Natural killer cell (primary cell): ENCODE measurements around the gene NCLN. TPM values are rescaled to one million over a fixed set of nuclear protein-coding genes. Genes with fewer than 3 reads are reported as not detected.
"Not testable (repeated sequence)": the region's sequence is repeated elsewhere in the genome, so short reads cannot be mapped to it uniquely, and the experiment has no call there.

Source experiments
- ATAC-seq, 3 donors: fragments of 150-1000 bp in 2 of 3; fragments of 200-7000 bp in 1 of 3; cut with Tn5 transposase; 1 replicate in 1 of 3; 2 replicates in 2 of 3; pipeline ENCODE4 v1.10.0; 2021; ENCODE audit warnings: mild to moderate bottlenecking in 2 of 3, moderate library complexity in 2 of 3
- DNase-seq, 2 donors: peaks; one replicate each; pipeline versions ENCODE4 v3.0.0 to v3.0.0-alpha.2; 2013 to 2021; ENCODE audit warnings: mixed read lengths in 1 of 2
- H3K27ac ChIP-seq: one replicate; pipeline ENCODE4 v1.5.1; 2013; ENCODE audit warnings: mild to moderate bottlenecking, low read length
- H3K27me3 ChIP-seq: one replicate; pipeline ENCODE4 v1.6.1; 2013; ENCODE audit warnings: low read length; ENCODE audit not compliant: control insufficient read depth, insufficient read depth
- H3K36me3 ChIP-seq: one replicate; pipeline ENCODE4 v1.6.1; 2013; ENCODE audit warnings: low read length; ENCODE audit not compliant: control insufficient read depth, insufficient read depth
- H3K4me1 ChIP-seq: one replicate; pipeline ENCODE4 v1.6.1; 2013; ENCODE audit warnings: low read length; ENCODE audit not compliant: control insufficient read depth, insufficient read depth
- H3K4me3 ChIP-seq: one replicate; pipeline ENCODE4 v1.5.1; 2013; ENCODE audit warnings: low read length
- H3K9me3 ChIP-seq: one replicate; pipeline ENCODE4 v1.6.1; 2013; ENCODE audit warnings: low read length; ENCODE audit not compliant: control insufficient read depth, insufficient read depth
- H3K27ac Mint-ChIP-seq, 2 donors: one replicate each; pipeline ENCODE4 v1.8.0; 2022; ENCODE audit warnings: mild to moderate bottlenecking in 2 of 2, mixed read lengths in 2 of 2, moderate library complexity in 1 of 2
- H3K27me3 Mint-ChIP-seq, 2 donors: one replicate each; pipeline ENCODE4 v1.8.0; 2022; ENCODE audit warnings: low read depth in 2 of 2, mixed read lengths in 2 of 2
- H3K36me3 Mint-ChIP-seq: one replicate; pipeline ENCODE4 v1.8.0; 2022; ENCODE audit warnings: mixed read lengths
- H3K4me1 Mint-ChIP-seq, 2 donors: one replicate each; pipeline ENCODE4 v1.8.0; 2022; ENCODE audit warnings: mixed read lengths in 2 of 2
- H3K4me3 Mint-ChIP-seq: one replicate; pipeline ENCODE4 v1.8.0; 2022; ENCODE audit warnings: mild to moderate bottlenecking, moderate library complexity, mixed read lengths
- H3K9me3 Mint-ChIP-seq, 2 donors: one replicate each; pipeline ENCODE4 v1.8.0; 2022; ENCODE audit warnings: mixed read lengths in 2 of 2
- CTCF ChIP-seq: fragments of 200-600 bp; IDR thresholded peaks from one replicate; pipeline ENCODE4 v1.8.0; 2022; ENCODE audit warnings: antibody characterized with exemption
- WGBS: methylation state at CpG from one replicate; pipeline ENCODE4 v1.1.7; 2013; ENCODE audit warnings: missing lambda C conversion rate; ENCODE audit not compliant: insufficient coverage; 5-methylcytosine and 5-hydroxymethylcytosine counted together
- intact Hi-C: fragments of 100-400 bp; cut with micrococcal nuclease; formaldehyde crosslinking; loops from one replicate; pipeline ENCODE4 v1.14.2; 2022
- total RNA-seq, 4 donors: library from RNA; stranded (reverse); fragments of 120-200 nt in 1 of 4; gene quantifications; one replicate each; pipeline versions ENCODE4 v1.2.3 to v1.2.4, GENCODE V29; 2013 to 2022

The NCLN gene
- total RNA-seq, 3 donors from 2014 or later (not counting 1 experiment from before 2014, with no cell fraction given) = 39.6 to 61.4 (median 49.0) TPM

DNA sequence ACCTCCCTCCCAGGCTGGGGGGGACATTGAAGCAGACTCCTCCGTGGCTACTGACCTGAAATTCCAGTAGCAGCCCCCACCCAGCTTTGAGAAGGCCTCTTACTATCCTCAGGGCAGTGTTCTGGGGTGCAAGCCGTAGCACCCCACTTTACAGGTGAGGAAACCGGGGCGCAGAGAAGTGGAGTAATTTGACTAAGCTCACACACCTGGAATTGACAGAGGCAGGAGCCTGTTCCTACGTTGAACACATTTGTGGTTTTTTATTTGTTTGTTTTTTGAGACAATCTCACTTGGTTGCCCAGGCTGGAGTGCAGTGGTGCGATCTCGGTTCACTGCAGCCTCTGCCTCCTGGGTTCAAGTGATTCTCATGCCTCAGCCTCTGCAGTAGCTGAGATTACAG is 21.8 kb upstream of the NCLN start:
- Mint-ChIP-seq H3K4me3 (no peak overlapping the region), H3K9me3 (peaks cover 0 to 2% of the 10 kb centered on the region in 2 donors), H3K27me3 (no peaks in the 10 kb centered on the region), H3K36me3 (no peaks in the 10 kb centered on the region), H3K4me1 (peaks cover 5 to 12% of the 10 kb centered on the region in 2 donors), H3K27ac (no peak overlapping the region)
- no peak overlapping the region for H3K4me3 ChIP-seq
- intact Hi-C loops = loop anchor here (1.0 to 5.0 kb wide), 3 partner anchors 35 to 202 kb away; no protein-coding TSS in a partner anchor
- H3K36me3 ChIP-seq = no peaks in the 10 kb centered on the region
- H3K4me1 ChIP-seq = peaks cover 29% of the 10 kb centered on the region
- H3K27me3 ChIP-seq = no peaks in the 10 kb centered on the region
- no peak for TF ChIP-seq CTCF
- H3K27ac ChIP-seq = no peak overlapping the region
- no peak for DNase-seq
- no peaks in the 10 kb centered on the region for H3K9me3 ChIP-seq
- 78% methylated on average over 7 of the region's 7 CpGs for WGBS
- ATAC-seq = no peak

- Histone ChIP-seq H3K4me1 (peaks cover 42% of the 10 kb centered on the region), H3K9me3 (peaks cover 3% of the 10 kb centered on the region), H3K27ac (no peak overlapping the region), H3K27me3 (no peaks in the 10 kb centered on the region), H3K4me3 (no peak overlapping the region), H3K36me3 (no peaks in the 10 kb centered on the region)
- Mint-ChIP-seq H3K4me1 (peaks cover 5 to 16% of the 10 kb centered on the region in 2 donors), H3K9me3 (no peaks in the 10 kb centered on the region), H3K27ac (no peak overlapping the region), H3K4me3 (no peak overlapping the region), H3K36me3 (no peaks in the 10 kb centered on the region), H3K27me3 (no peaks in the 10 kb centered on the region)
- DNase-seq (no peak), ATAC-seq (no peak)
- intact Hi-C loops = no loop called here
- no peak for TF ChIP-seq CTCF
- 89% methylated on average over 13 of the region's 13 CpGs for WGBS
Measured at GRCh38 chr19:3167533-3168272, 18.0 kb upstream of the NCLN start.

DNA sequence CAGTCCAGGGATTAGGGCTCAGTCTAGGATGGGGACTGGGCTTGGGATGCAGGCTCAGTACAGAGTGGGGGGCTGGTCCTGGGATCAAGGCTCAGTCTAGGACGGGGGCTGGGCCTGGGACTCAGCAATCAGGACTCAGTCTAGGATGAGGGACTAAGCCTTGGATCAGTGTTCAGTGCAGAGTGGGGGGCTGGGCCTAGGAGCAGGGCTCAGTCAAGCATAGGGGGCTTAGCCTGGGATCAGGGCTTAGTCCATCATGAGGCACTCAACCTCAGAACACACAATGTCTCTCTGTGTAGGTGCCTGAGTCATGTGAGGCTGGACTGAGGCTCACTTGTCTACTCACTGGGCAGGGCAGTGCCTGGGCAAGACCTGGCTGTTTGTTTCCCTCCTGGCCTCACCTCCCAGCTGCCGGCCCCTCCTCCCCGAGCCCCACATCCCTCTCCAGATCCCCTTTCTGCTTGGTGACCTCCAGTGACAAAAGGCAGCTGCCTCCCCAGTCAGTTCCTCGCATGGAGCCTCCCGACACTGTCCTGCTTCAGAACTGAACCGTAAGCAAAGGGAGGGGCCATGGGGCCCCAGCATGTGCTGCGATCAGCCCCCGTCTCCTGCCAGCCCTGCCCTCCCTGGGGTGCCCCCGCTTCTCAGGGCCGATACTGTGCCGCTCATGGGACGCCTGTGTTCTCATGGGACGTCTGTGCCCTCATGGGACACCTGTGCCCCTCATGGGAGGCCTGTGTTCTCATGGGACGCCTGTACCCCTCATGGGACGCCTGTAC is 13.6 kb upstream of the NCLN start:
- H3K27ac Mint-ChIP-seq = peak overlapping the region in 1 of 2 donors; percentile 68
- Histone ChIP-seq H3K36me3 (no peaks in the 10 kb centered on the region), H3K27me3 (no peaks in the 10 kb centered on the region), H3K9me3 (peaks cover 3% of the 10 kb centered on the region), H3K4me1 (peaks cover 30% of the 10 kb centered on the region), H3K27ac (peak overlapping the region; percentile 65), H3K4me3 (no peak overlapping the region)
- no peaks in the 10 kb centered on the region for H3K27me3 Mint-ChIP-seq
- no peaks in the 10 kb centered on the region for H3K36me3 Mint-ChIP-seq
- DNase-seq = no peak
- TF ChIP-seq CTCF = no peak
- intact Hi-C loops = no loop called here
- H3K9me3 Mint-ChIP-seq = no peaks in the 10 kb centered on the region
- no peak overlapping the region for H3K4me3 Mint-ChIP-seq
- peaks cover 8 to 20% of the 10 kb centered on the region in 2 donors for H3K4me1 Mint-ChIP-seq
- ATAC-seq = no peak
- WGBS = 77% methylated on average over 15 of the region's 15 CpGs

DNA sequence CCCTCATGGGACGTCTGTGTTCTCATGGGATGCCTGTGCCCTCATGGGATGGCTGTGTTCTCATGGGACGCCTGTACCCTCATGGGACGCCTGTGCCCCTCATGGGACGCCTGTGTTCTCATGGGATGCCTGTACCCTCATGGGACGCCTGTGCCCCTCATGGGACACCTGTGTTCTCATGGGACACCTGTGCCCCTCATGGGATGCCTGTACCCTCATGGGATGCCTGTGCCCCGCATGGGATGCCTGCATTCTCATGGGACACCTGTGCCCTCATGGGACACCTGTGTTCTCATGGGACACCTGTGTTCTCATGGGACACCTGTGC is 13.1 kb upstream of the NCLN start:
- H3K4me3 ChIP-seq, H3K4me3 Mint-ChIP-seq, DNase-seq, H3K9me3 ChIP-seq, H3K36me3 Mint-ChIP-seq, H3K36me3 ChIP-seq, ATAC-seq, H3K9me3 Mint-ChIP-seq, H3K27me3 Mint-ChIP-seq, H3K27ac Mint-ChIP-seq, intact Hi-C loops, H3K27me3 ChIP-seq: not testable (repeated sequence)
- Histone ChIP-seq H3K4me1 (peaks cover 35% of the 10 kb centered on the region), H3K27ac (peak overlapping the region; percentile 65)
- H3K4me1 Mint-ChIP-seq = peaks cover 8 to 23% of the 10 kb centered on the region in 2 donors
- 66% methylated on average over 6 of the region's 6 CpGs for WGBS
